ENCODE data around the gene CNEP1R1. TPM values are rescaled to one million over a fixed set of nuclear protein-coding genes. Genes with fewer than 3 reads are reported as not detected.

The CNEP1R1 gene
- total RNA-seq, 2 experiments from 2014 or later, result 19.9 to 24.1 TPM

DNA sequence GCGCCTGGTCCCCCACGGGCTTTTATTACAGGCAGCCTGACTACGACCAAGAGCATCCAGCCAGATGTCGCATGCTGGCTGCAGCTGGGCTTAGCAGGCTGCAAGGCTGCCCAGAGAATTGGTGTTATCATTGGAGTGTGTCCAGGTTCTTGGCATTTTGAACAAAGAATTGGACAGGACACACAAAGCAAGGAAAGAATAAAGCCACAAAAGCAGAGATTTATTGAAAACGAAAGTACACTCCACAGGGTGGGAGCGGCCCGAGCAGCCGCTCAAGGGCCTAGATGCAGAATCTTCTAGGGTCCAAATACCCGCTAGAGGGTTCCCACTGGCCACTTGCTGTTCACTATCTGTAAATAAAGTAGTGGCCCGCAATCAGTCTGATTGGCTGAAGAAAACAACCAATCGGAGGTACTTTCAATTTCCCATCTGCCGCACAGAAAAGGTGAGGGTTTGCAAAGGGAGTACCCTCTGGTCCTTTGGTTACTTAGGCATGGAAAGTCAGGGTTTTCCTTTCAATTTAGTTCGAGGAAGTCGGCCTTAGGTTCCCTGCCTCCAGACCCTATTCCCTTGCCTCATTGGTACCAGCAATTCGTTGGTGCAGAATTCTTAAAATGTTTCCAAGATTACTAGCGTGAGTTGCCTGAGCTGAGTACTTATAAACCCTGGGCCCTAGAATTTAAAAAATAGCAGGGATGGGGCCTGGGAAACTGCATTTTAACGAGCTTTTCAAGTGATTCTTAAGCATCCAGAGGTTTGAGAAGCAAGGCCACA is 38.5 kb upstream of the CNEP1R1 start:
- intact Hi-C loops (cut with micrococcal nuclease; ENCODE audit: unreplicated experiment), result no loop called here

DNA sequence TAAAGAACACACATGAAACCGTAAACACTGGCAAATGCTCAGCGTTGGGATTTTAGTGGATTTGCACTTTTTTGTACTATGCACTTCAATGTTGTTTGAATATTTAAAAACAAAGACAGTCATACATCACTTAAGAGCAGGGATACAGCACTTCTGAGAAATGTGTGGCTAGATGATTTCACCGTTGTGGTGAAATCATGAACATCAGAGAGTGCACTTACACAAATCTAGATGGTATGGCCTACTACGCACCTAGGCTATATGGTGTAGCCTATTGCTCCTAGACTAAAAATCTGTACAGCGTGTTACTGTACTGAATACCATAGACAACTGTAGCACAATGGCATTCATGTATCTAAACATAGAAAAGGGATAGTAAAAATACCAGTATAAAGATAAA is 37.6 kb upstream of the CNEP1R1 start:
- Histone ChIP-seq H3K79me2 (ENCODE audit: insufficient read depth, low read depth, low read length) (no peaks in the 10 kb centered on the region), H3K9me3 (ENCODE audit: low read length) (no peaks in the 10 kb centered on the region), H3K36me3 (ENCODE audit: insufficient read depth, low read length) (no peaks in the 10 kb centered on the region), H3K27ac (ENCODE audit: low read depth, low read length, poor library complexity, severe bottlenecking) (no peak overlapping the region), H3K9me2 (ENCODE audit: insufficient read depth, low read length) (no peaks in the 10 kb centered on the region), H3K4me2 (ENCODE audit: low read length) (no peak overlapping the region), H4K20me1 (ENCODE audit: insufficient read depth, low read length) (no peaks in the 10 kb centered on the region), H3K4me3 (ENCODE audit: low read depth, low read length, poor library complexity, severe bottlenecking) (no peak overlapping the region), H3K4me1 (ENCODE audit: insufficient read depth, low read length, poor library complexity, severe bottlenecking) (no peaks in the 10 kb centered on the region), H2AFZ (ENCODE audit: low read length) (no peak overlapping the region)
- TF ChIP-seq EZH2phosphoT487 (IDR thresholded peaks at IDR 0.05; ENCODE audit: borderline replicate concordance, low read depth, low read length), result no peak
- ChIA-PET CTCF (ENCODE audit: unreplicated experiment) (no interaction called here), POLR2A (interaction anchor here (0.6 kb wide), 1 partner anchor 74 kb away, joined by 3 read pairs; no protein-coding TSS in a partner anchor)
- intact Hi-C loops (cut with micrococcal nuclease; ENCODE audit: unreplicated experiment), result no loop called here
- BruUV-seq (replicated peaks), result no TSS peak
- no peak for DNase-seq (ENCODE audit: low spot score)

More for the DNA sequence above, 38.5 kb upstream of the CNEP1R1 start:
- CTCF ChIA-PET (ENCODE audit: unreplicated experiment), result no interaction called here
- Histone ChIP-seq H4K20me1 (ENCODE audit: insufficient read depth, low read length) (no peaks in the 10 kb centered on the region), H3K27ac (ENCODE audit: low read depth, low read length, poor library complexity, severe bottlenecking) (no peak overlapping the region), H3K4me1 (ENCODE audit: insufficient read depth, low read length, poor library complexity, severe bottlenecking) (no peaks in the 10 kb centered on the region), H3K4me2 (ENCODE audit: low read length) (no peak overlapping the region), H3K79me2 (ENCODE audit: insufficient read depth, low read depth, low read length) (no peaks in the 10 kb centered on the region), H3K36me3 (ENCODE audit: insufficient read depth, low read length) (no peaks in the 10 kb centered on the region), H3K9me2 (ENCODE audit: insufficient read depth, low read length) (no peaks in the 10 kb centered on the region), H2AFZ (ENCODE audit: low read length) (no peak overlapping the region), H3K4me3 (ENCODE audit: low read depth, low read length, poor library complexity, severe bottlenecking) (no peak overlapping the region), H3K9me3 (ENCODE audit: low read length) (no peaks in the 10 kb centered on the region)
- DNase-seq (ENCODE audit: low spot score), result no peak
- POLR2A ChIA-PET, result interaction anchor here (0.6 kb wide), 1 partner anchor 73 kb away, joined by 3 read pairs; no protein-coding TSS in a partner anchor
- no peak for TF ChIP-seq EZH2phosphoT487 (IDR thresholded peaks at IDR 0.05; ENCODE audit: borderline replicate concordance, low read depth, low read length)
- TF ChIP-seq, protein P1, sequence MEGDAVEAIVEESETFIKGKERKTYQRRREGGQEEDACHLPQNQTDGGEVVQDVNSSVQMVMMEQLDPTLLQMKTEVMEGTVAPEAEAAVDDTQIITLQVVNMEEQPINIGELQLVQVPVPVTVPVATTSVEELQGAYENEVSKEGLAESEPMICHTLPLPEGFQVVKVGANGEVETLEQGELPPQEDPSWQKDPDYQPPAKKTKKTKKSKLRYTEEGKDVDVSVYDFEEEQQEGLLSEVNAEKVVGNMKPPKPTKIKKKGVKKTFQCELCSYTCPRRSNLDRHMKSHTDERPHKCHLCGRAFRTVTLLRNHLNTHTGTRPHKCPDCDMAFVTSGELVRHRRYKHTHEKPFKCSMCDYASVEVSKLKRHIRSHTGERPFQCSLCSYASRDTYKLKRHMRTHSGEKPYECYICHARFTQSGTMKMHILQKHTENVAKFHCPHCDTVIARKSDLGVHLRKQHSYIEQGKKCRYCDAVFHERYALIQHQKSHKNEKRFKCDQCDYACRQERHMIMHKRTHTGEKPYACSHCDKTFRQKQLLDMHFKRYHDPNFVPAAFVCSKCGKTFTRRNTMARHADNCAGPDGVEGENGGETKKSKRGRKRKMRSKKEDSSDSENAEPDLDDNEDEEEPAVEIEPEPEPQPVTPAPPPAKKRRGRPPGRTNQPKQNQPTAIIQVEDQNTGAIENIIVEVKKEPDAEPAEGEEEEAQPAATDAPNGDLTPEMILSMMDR (conservative IDR thresholded peaks at IDR 0.05; ENCODE audit: low read length), result no peak
- no TSS peak for BruUV-seq (replicated peaks)

GRCh38 chr16:49992825-49993224 is 32.2 kb upstream of the CNEP1R1 start:
- no TSS peak for BruUV-seq (replicated peaks)
- no peak for DNase-seq (ENCODE audit: low spot score)
- Histone ChIP-seq H3K9me3 (ENCODE audit: low read length) (no peaks in the 10 kb centered on the region), H3K79me2 (ENCODE audit: insufficient read depth, low read depth, low read length) (no peaks in the 10 kb centered on the region), H2AFZ (ENCODE audit: low read length) (no peak overlapping the region), H4K20me1 (ENCODE audit: insufficient read depth, low read length) (no peaks in the 10 kb centered on the region), H3K27ac (ENCODE audit: low read depth, low read length, poor library complexity, severe bottlenecking) (no peak overlapping the region), H3K4me1 (ENCODE audit: insufficient read depth, low read length, poor library complexity, severe bottlenecking) (no peaks in the 10 kb centered on the region), H3K9me2 (ENCODE audit: insufficient read depth, low read length) (no peaks in the 10 kb centered on the region), H3K4me3 (ENCODE audit: low read depth, low read length, poor library complexity, severe bottlenecking) (no peak overlapping the region), H3K4me2 (ENCODE audit: low read length) (no peak overlapping the region), H3K36me3 (ENCODE audit: insufficient read depth, low read length) (no peaks in the 10 kb centered on the region)
- CTCF ChIA-PET (ENCODE audit: unreplicated experiment), result no interaction called here
- POLR2A ChIA-PET, result no interaction called here
- TF ChIP-seq, protein P1 (conservative IDR thresholded peaks at IDR 0.05; ENCODE audit: low read length), result no peak
- TF ChIP-seq EZH2phosphoT487 (IDR thresholded peaks at IDR 0.05; ENCODE audit: borderline replicate concordance, low read depth, low read length), result no peak
- intact Hi-C loops (cut with micrococcal nuclease; ENCODE audit: unreplicated experiment), result no loop called here

Measured in OCI-LY7 (cell line).